GM18907 (cell line): ENCODE data around the gene ST3GAL3.

Experiments used
- ATAC-seq: cut with Tn5 transposase; IDR thresholded peaks from one replicate; pipeline ENCODE4 v1.9.1; 2021; ENCODE audit warnings: mild to moderate bottlenecking, moderate library complexity; ENCODE audit not compliant: unreplicated experiment

The ST3GAL3 gene

GRCh38 chr1:43844114-43844513, 136.8 kb downstream of the ST3GAL3 start:
- no peak for ATAC-seq

GRCh38 chr1:43847290-43847689, 140.0 kb downstream of the ST3GAL3 start:
- no peak for ATAC-seq

GRCh38 chr1:43847882-43848281, 140.5 kb downstream of the ST3GAL3 start:
- ATAC-seq = no peak

GRCh38 chr1:43849670-43850069, 142.3 kb downstream of the ST3GAL3 start:
- no peak for ATAC-seq

GRCh38 chr1:43850591-43851233, 143.4 kb downstream of the ST3GAL3 start:
- no peak for ATAC-seq

GRCh38 chr1:43851561-43852338, 144.4 kb downstream of the ST3GAL3 start:
- no peak for ATAC-seq

GRCh38 chr1:43853161-43853921, 146.0 kb downstream of the ST3GAL3 start:
- ATAC-seq = peak; percentile 64

GRCh38 chr1:43854473-43854872, 147.1 kb downstream of the ST3GAL3 start:
- no peak for ATAC-seq

GRCh38 chr1:43856188-43856587, 148.9 kb downstream of the ST3GAL3 start:
- ATAC-seq = no peak

GRCh38 chr1:43857163-43857562, 149.8 kb downstream of the ST3GAL3 start:
- no peak for ATAC-seq

GRCh38 chr1:43858324-43858723, 151.0 kb downstream of the ST3GAL3 start:
- ATAC-seq = no peak

- no peak for ATAC-seq
Measured at GRCh38 chr1:43861337-43861736, 154.0 kb downstream of the ST3GAL3 start.

- ATAC-seq = no peak
Measured at GRCh38 chr1:43861988-43862735, 154.8 kb downstream of the ST3GAL3 start.

- no peak for ATAC-seq
Measured at GRCh38 chr1:43864111-43865045, 157.0 kb downstream of the ST3GAL3 start.

- ATAC-seq = no peak
Measured at GRCh38 chr1:43866201-43866600, 158.9 kb downstream of the ST3GAL3 start.

- no peak for ATAC-seq
Measured at GRCh38 chr1:43867976-43868740, 160.8 kb downstream of the ST3GAL3 start.

GRCh38 chr1:43868741-43869067, 161.4 kb downstream of the ST3GAL3 start:
- ATAC-seq = no peak

GRCh38 chr1:43870306-43870705, 163.0 kb downstream of the ST3GAL3 start:
- no peak for ATAC-seq

GRCh38 chr1:43871181-43871910, 164.0 kb downstream of the ST3GAL3 start:
- ATAC-seq = no peak
